ENCODE data around the gene FGF3.

The FGF3 gene

GRCh38 chr11:69816671-69817070 lies 2.5 kb downstream of the FGF3 start:
- H3K9me3 Mint-ChIP-seq = no peaks in the 10 kb centered on the region
- ATAC-seq (replicated peaks; ENCODE audit: extremely low read depth, poor library complexity, severe bottlenecking) (no peak), DNase-seq (ENCODE audit: low spot score in 2 of 2) (no peak)
- H3K36me3 Mint-ChIP-seq (ENCODE audit: insufficient read depth) = no peaks in the 10 kb centered on the region
- peaks cover 63% of the 10 kb centered on the region for H3K27me3 Mint-ChIP-seq
- no peak overlapping the region for H3K27ac Mint-ChIP-seq (ENCODE audit: low read depth)
- H3K4me1 Mint-ChIP-seq = no peaks in the 10 kb centered on the region
- H3K4me3 Mint-ChIP-seq = no peak overlapping the region

DNA sequence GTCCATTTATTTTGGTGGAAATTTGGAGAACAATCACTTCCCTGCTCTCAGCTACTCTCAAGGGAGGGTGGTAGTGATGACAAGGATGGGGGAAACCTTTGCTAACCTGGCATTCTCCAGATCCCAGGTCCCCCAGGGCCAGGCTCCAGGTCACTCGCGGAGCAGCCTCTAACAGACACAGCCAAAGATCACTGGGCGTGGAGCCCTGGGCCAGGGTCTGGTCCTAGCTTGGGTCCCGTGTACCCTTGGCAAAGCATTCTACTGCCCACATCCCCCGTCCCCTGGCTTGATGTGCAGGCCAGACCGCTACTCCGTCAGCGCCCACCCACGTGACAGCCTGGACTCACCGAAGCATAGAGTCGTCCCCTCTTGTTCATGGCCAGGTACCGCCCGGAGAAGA lies 3.2 kb downstream of the FGF3 start:
- Mint-ChIP-seq H3K27ac (ENCODE audit: low read depth) (no peak overlapping the region), H3K4me3 (no peak overlapping the region), H3K27me3 (peaks cover 56% of the 10 kb centered on the region), H3K9me3 (no peaks in the 10 kb centered on the region), H3K4me1 (no peaks in the 10 kb centered on the region), H3K36me3 (ENCODE audit: insufficient read depth) (no peaks in the 10 kb centered on the region)
- DNase-seq (ENCODE audit: low spot score in 2 of 2) = no peak
- ATAC-seq (replicated peaks; ENCODE audit: extremely low read depth, poor library complexity, severe bottlenecking) = no peak

- ATAC-seq (replicated peaks; ENCODE audit: extremely low read depth, poor library complexity, severe bottlenecking) = no peak
Observed at GRCh38 chr11:69814902-69815301, 4.3 kb downstream of the FGF3 start.

DNA sequence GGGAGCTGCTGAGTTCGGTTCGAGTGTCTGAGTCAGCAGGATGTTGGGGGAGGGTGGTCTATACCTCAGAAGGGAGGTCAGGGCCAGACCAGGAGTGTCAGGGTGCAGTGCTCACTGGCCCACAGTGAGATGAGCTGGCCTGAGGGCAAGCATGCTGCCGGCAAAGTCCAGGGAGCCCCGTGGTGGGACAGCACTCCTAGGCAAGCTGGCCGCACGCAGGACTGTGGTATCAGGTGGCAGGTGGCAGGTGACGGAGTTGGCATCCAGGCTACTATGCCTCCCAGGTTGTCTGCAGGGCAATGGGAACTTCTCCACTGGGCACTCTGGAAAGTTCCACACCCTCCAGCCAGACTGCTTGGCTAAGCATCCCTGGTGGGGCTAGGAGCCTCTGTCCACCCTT lies 4.8 kb downstream of the FGF3 start:
- H3K4me1 Mint-ChIP-seq = no peaks in the 10 kb centered on the region
- no peaks in the 10 kb centered on the region for H3K36me3 Mint-ChIP-seq (ENCODE audit: insufficient read depth)
- H3K4me3 Mint-ChIP-seq = no peak overlapping the region
- H3K27me3 Mint-ChIP-seq = peaks cover 47% of the 10 kb centered on the region
- no peak for ATAC-seq (replicated peaks; ENCODE audit: extremely low read depth, poor library complexity, severe bottlenecking)
- H3K9me3 Mint-ChIP-seq = no peaks in the 10 kb centered on the region
- H3K27ac Mint-ChIP-seq (ENCODE audit: low read depth) = no peak overlapping the region
- no peak for DNase-seq (ENCODE audit: low spot score in 2 of 2)

More at GRCh38 chr11:69814902-69815301, 4.3 kb downstream of the FGF3 start:
- Mint-ChIP-seq H3K27ac (ENCODE audit: low read depth) (no peak overlapping the region), H3K4me1 (no peaks in the 10 kb centered on the region), H3K9me3 (no peaks in the 10 kb centered on the region), H3K36me3 (ENCODE audit: insufficient read depth) (no peaks in the 10 kb centered on the region), H3K4me3 (no peak overlapping the region), H3K27me3 (peaks cover 47% of the 10 kb centered on the region)
- DNase-seq (ENCODE audit: low spot score in 2 of 2) = no peak

GRCh38 chr11:69813839-69814238 lies 5.4 kb downstream of the FGF3 start:
- ATAC-seq (replicated peaks; ENCODE audit: extremely low read depth, poor library complexity, severe bottlenecking) = no peak
- Mint-ChIP-seq H3K4me3 (no peak overlapping the region), H3K27ac (ENCODE audit: low read depth) (no peak overlapping the region), H3K4me1 (no peaks in the 10 kb centered on the region), H3K27me3 (peaks cover 50% of the 10 kb centered on the region), H3K36me3 (ENCODE audit: insufficient read depth) (no peaks in the 10 kb centered on the region), H3K9me3 (no peaks in the 10 kb centered on the region)
- DNase-seq (ENCODE audit: low spot score in 2 of 2) = no peak

DNA sequence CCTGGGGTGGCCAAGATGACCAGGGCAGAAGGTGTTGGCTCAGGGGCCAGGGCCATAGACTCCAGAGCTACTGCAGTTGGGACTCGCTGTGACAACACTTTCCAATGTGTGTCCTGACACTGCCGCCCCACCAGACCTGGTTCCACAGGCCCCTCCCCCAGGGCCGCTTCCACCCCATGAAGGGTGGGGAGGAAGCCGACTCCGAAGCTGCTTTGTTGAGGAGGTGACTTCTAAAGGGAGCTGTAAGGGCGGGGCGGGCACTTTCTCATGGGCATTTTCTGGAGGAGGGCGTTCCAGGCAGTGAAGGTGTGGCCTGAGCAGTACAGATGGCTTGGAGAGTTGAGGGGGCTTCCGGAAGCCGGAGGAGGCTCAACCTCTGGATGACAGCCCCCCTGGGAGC lies 6.3 kb downstream of the FGF3 start:
- Mint-ChIP-seq H3K4me1 (no peaks in the 10 kb centered on the region), H3K27me3 (peaks cover 50% of the 10 kb centered on the region)
- ATAC-seq (replicated peaks; ENCODE audit: extremely low read depth, poor library complexity, severe bottlenecking) = no peak

DNA sequence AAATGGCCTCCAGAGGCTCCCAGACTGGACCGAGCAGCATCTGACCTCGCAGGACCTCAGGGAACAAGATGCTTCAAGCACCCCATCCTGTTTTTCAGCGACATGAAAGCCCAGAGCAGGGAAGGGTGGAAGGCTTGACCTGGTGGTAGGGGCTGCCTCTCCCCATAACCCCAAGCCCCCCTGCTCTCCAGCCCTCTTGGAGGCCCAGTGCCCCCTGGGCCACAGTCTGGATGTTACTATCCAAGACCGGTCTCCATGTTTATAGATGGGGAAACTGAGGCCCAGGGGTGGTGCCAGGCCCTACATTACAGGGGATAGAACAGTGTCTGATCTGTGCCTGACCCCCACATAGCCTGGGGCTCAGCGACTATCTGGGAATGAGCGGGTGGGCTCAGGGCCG lies 7.0 kb downstream of the FGF3 start:
- no peaks in the 10 kb centered on the region for H3K36me3 Mint-ChIP-seq (ENCODE audit: insufficient read depth)
- no peaks in the 10 kb centered on the region for H3K9me3 Mint-ChIP-seq
- no peak for DNase-seq (ENCODE audit: low spot score in 2 of 2)
- ATAC-seq (replicated peaks; ENCODE audit: extremely low read depth, poor library complexity, severe bottlenecking) = no peak
- H3K27me3 Mint-ChIP-seq = peaks cover 50% of the 10 kb centered on the region
- no peaks in the 10 kb centered on the region for H3K4me1 Mint-ChIP-seq
- H3K27ac Mint-ChIP-seq (ENCODE audit: low read depth) = no peak overlapping the region
- no peak overlapping the region for H3K4me3 Mint-ChIP-seq

More for the DNA sequence above, 6.3 kb downstream of the FGF3 start:
- H3K36me3 Mint-ChIP-seq (ENCODE audit: insufficient read depth) = no peaks in the 10 kb centered on the region
- H3K27ac Mint-ChIP-seq (ENCODE audit: low read depth) = no peak overlapping the region
- no peak for DNase-seq (ENCODE audit: low spot score in 2 of 2)
- no peak overlapping the region for H3K4me3 Mint-ChIP-seq
- no peaks in the 10 kb centered on the region for H3K9me3 Mint-ChIP-seq

- peaks cover 47% of the 10 kb centered on the region for H3K27me3 Mint-ChIP-seq
- H3K4me1 Mint-ChIP-seq = no peaks in the 10 kb centered on the region
- no peak for ATAC-seq (replicated peaks; ENCODE audit: extremely low read depth, poor library complexity, severe bottlenecking)
- no peaks in the 10 kb centered on the region for H3K36me3 Mint-ChIP-seq (ENCODE audit: insufficient read depth)
- H3K27ac Mint-ChIP-seq (ENCODE audit: low read depth) = no peak overlapping the region
- no peak for DNase-seq (ENCODE audit: low spot score in 2 of 2)
- H3K4me3 Mint-ChIP-seq = no peak overlapping the region
- H3K9me3 Mint-ChIP-seq = no peaks in the 10 kb centered on the region
Observed at GRCh38 chr11:69811431-69811830, 7.8 kb downstream of the FGF3 start.

- ATAC-seq (replicated peaks; ENCODE audit: extremely low read depth, poor library complexity, severe bottlenecking) = no peak
Observed at GRCh38 chr11:69810289-69811118, 8.7 kb downstream of the FGF3 start.

DNA sequence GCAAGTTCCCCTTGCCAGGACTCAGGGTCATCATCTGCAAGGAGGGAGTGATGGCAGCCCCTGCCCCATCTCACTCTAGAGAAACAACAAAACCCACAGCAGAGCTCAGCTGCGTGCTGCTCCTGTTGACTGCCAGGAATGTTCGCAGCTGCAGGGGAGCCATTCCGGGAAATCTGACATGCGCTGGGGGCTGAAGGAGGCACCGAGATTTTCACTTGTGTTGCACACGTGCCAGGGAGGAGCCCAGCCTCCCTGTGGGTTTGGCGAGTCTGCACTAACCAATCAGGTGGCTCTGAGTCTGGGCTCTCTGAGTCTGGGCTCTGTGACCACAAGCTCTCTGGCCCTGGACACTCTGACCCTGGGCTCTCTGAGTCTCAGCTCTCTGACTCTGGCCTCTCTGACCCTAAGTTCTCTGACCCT lies 10.5 kb downstream of the FGF3 start:
- Mint-ChIP-seq H3K4me1 (no peaks in the 10 kb centered on the region), H3K36me3 (ENCODE audit: insufficient read depth) (no peaks in the 10 kb centered on the region), H3K4me3 (no peak overlapping the region), H3K9me3 (no peaks in the 10 kb centered on the region), H3K27me3 (peaks cover 25% of the 10 kb centered on the region), H3K27ac (ENCODE audit: low read depth) (no peak overlapping the region)
- ATAC-seq (replicated peaks; ENCODE audit: extremely low read depth, poor library complexity, severe bottlenecking) (no peak), DNase-seq (ENCODE audit: low spot score in 2 of 2) (no peak)

More at GRCh38 chr11:69810289-69811118, 8.7 kb downstream of the FGF3 start:
- no peak overlapping the region for H3K27ac Mint-ChIP-seq (ENCODE audit: low read depth)
- H3K4me3 Mint-ChIP-seq = no peak overlapping the region
- H3K9me3 Mint-ChIP-seq = no peaks in the 10 kb centered on the region
- peaks cover 38% of the 10 kb centered on the region for H3K27me3 Mint-ChIP-seq
- DNase-seq (ENCODE audit: low spot score in 2 of 2) = no peak
- H3K4me1 Mint-ChIP-seq = no peaks in the 10 kb centered on the region
- H3K36me3 Mint-ChIP-seq (ENCODE audit: insufficient read depth) = no peaks in the 10 kb centered on the region

DNA sequence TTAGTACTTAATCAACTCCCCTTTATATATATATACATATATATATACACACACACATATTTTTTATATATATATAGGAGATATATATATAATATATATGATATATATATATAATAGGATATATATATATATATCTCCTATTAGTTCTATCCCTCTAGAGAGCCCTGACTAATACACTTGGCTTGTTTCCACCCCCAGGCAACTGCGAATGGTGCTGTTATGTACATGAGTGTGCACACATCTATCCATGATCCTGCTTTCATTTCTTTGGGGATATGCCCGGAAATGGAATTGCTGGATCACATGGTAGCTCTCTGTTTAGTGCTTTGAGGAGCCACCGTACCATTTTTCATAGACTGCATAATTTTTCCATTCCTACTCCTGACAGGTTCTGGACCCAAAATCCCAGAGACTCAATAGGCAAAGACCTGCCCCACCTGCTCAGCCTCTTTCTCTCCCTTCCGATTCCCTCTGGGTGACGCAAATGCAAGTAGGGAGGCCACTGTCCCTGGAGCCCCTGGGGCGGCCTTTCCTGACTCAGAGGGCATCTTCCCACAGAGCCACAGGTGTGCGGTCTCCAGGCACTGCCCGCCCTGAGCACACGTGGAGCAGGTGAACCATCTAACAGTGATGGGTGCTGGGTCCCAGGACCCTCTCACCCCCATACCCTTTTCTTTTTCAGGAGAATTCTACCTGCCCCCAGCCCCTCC lies 12.0 kb downstream of the FGF3 start:
- Mint-ChIP-seq H3K27ac (ENCODE audit: low read depth) (no peak overlapping the region), H3K4me3 (no peak overlapping the region), H3K9me3 (no peaks in the 10 kb centered on the region), H3K27me3 (peaks cover 11% of the 10 kb centered on the region), H3K4me1 (no peaks in the 10 kb centered on the region), H3K36me3 (ENCODE audit: insufficient read depth) (no peaks in the 10 kb centered on the region)
- DNase-seq (ENCODE audit: low spot score in 2 of 2) = no peak
- ATAC-seq (replicated peaks; ENCODE audit: extremely low read depth, poor library complexity, severe bottlenecking) = no peak

DNA sequence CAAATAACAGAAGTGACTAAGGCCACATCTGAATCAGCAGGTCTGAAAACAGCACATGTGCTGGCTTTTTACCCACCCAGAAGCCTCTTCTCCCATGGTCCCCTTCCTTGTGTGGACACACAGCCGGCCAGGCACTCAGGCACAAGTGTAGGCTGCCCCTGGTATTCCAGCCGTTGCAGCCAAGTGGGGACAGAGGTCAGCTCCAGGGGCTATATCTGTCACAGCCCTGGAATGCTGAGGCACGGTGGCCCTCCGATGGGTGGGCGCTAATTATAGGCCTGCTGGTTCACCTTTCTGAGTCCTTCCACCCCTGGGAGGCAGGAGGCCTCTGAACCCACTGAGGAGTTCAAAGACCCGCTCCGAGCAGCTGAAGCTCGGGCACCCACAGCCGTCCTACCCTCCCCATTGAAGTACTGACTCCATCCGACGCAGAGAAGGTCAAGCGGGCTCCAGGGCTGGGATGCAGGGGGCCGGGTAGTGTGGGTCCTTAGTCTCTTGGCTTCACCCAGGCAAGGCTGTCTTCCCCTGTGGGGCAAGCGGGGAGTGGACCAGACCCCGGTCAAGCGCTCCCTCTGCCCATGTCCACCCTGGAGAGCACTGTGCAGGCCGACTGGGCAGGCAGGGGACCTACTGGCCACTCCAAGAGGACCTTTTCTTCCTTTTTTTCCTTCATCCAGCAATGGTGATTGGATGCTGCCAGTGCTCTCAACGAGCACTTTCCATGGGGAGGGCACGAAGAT lies 14.3 kb downstream of the FGF3 start:
- no peaks in the 10 kb centered on the region for H3K4me1 Mint-ChIP-seq
- no peak overlapping the region for H3K27ac Mint-ChIP-seq (ENCODE audit: low read depth)
- no peaks in the 10 kb centered on the region for H3K36me3 Mint-ChIP-seq (ENCODE audit: insufficient read depth)
- peaks cover 10% of the 10 kb centered on the region for H3K27me3 Mint-ChIP-seq
- ATAC-seq (replicated peaks; ENCODE audit: extremely low read depth, poor library complexity, severe bottlenecking) (no peak), DNase-seq (ENCODE audit: low spot score in 2 of 2) (no peak)
- H3K4me3 Mint-ChIP-seq = no peak overlapping the region
- H3K9me3 Mint-ChIP-seq = no peaks in the 10 kb centered on the region
